HG02870 (cell line): ENCODE measurements around the gene SYT12.
A peak's percentile ranks its signal among the peaks of the same experiment; 100 is the strongest.

Source experiments
- ATAC-seq: cut with Tn5 transposase; IDR thresholded peaks from one replicate; pipeline ENCODE4 v1.9.1; 2021; ENCODE audit warnings: mild to moderate bottlenecking, moderate library complexity; ENCODE audit not compliant: unreplicated experiment

The SYT12 gene

DNA sequence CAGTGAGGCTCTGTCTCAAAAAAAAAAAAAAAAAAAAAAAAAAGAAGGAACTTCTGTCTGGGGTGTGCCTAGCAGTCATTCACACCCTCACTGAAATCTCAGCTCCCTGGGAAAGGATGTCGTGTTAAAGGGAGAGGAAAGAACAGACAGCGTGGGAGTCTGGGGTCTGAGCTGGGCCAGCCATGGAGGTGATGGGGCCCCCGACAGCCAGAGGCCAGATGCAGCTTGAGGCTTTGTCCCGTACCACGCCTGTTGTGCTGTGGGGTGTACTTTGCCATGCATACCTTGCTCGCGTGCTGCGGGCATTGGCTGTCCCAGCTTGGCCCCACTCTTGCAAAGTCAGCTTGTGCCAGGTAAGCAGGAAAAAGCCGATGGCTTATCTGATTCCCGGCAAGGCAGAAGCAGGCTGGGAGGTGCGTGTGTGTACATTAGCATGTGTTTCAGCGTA is 4.6 kb downstream of the SYT12 start:
- ATAC-seq, result peak; percentile 8

- peak; percentile 65 for ATAC-seq
Observed at GRCh38 chr11:67027943-67028542, 5.1 kb downstream of the SYT12 start.

DNA sequence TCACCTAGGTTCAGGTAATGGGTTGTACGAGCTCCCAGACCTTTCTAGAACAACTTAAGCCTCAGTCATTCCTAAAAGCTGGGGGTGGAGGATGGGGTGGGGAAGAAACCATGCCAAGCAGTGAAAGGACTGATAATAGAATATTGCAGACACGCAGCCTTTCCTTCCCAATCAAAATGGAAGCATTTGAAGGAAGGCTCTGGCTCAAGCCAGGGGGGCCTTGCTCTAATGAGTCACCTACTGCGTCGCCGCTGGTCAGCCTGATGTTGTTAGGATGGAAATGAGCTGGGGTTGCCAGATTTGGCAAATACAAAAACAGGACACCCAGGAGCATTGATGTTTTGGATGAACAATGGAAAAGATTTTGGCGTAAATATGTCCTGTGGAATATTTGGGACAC is 6.2 kb downstream of the SYT12 start:
- ATAC-seq, result no peak

GRCh38 chr11:67030976-67031375 is 8.0 kb downstream of the SYT12 start:
- no peak for ATAC-seq

DNA sequence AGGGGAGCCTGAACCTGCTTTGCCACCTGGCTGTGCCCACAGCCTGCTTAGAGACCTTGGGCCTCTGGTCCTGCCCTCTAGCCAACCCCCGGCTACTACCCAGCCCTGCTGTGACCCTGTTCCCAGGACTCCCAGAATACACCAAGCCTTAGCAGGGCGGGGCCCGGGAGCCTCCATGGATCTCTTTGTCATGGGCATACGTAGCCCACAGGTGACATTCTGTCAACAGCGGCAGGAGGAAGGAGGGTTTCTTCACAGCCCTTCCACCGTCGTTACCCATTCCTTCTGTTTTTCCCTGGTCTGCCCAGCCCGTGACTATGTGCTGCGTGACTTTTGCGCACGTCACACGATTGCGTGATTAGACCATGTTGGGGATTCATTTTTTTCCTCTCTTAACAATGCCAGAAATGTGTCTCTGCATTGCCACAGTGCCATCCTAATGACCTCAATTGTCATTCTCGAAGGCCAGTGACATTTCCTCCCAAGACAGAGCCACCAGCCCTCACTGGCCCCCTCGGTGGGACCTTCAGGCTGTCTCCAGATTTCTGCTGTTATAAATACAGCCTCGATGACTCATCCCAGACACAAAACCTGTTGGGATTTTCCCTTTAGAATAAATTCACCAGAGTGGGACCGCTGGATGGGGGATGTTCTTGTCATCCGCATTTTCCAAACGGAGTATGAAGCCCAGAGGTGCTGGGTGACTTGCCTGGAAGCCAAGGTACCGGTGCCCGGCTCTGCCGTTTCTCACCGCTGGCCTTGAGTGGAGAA is 9.0 kb downstream of the SYT12 start:
- ATAC-seq, result no peak

GRCh38 chr11:67032830-67033551 is 10.1 kb downstream of the SYT12 start:
- no peak for ATAC-seq

GRCh38 chr11:67033661-67034166 is 10.8 kb downstream of the SYT12 start:
- no peak for ATAC-seq

GRCh38 chr11:67034350-67034749 is 11.4 kb downstream of the SYT12 start:
- ATAC-seq, result no peak

GRCh38 chr11:67040147-67040546 is 17.2 kb downstream of the SYT12 start:
- ATAC-seq, result no peak

DNA sequence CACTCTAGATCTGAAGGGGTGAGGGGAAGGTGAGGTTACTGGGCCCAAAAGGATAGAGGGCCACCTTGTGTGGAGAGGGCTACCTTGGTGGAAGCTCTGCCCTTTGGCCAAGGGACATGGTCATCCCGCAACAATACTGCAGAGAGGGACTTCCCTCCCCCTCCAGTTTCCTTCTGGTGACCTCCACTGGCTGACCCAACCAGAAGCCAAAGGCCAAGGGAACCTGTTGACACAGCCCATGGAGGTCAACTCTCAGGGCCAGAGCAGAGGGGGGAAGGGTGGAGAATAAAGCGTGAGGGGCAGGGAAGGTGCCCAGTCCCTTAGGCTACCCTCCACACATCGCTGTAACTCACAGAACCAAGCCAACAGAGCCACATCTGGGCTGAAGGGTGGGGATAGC is 18.7 kb downstream of the SYT12 start:
- no peak for ATAC-seq

- no peak for ATAC-seq
Observed at GRCh38 chr11:67043572-67044349, 20.8 kb downstream of the SYT12 start.

GRCh38 chr11:67044496-67044895 is 21.6 kb downstream of the SYT12 start:
- ATAC-seq, result no peak

DNA sequence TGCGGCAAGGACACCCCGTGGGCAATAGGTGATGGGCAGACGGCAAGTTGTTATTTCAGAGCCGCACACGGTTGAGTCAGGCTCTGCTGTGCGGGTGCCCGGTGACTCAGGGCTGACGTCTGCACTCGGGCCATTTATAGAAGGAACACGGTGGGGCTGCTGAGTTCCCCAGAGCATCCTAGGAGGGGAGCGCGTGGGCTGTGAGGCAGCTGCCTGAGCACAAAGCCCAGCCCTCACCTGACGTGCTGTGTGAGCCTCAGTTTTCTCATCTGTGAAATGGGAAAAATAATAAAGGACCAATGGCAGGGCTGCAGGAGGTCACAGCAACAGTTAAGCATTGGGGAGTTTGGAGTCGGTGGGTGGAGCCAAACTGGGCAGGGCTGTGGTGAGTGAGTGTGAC is 22.4 kb downstream of the SYT12 start:
- no peak for ATAC-seq

DNA sequence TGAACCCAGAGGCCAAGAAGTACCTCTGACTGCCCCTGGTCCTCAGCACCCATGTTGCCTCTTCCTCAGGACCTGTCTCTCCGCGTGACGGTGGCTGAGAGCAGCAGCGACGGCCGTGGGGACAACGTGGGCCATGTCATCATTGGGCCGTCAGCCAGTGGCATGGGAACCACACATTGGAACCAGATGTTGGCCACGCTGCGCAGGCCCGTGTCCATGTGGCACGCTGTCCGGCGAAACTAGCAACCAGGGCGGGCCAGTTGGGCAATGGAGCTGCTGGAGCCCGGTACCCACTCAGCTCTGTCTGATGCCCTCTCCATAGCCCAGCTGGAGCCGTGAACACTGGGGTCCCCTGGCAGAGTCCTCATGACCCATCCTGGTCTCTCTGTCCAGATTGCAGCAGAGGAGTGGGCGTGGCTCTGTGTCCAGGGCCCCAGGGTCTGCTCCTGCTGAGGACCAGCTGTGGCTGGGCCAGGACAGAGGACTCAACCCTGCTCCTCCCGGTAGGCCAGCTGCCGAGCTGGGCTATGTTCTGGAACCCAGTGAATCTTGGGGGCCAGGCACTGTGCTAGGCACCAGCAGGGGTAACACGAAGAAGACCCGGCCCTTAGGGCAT is 25.7 kb downstream of the SYT12 start:
- ATAC-seq, result no peak

DNA sequence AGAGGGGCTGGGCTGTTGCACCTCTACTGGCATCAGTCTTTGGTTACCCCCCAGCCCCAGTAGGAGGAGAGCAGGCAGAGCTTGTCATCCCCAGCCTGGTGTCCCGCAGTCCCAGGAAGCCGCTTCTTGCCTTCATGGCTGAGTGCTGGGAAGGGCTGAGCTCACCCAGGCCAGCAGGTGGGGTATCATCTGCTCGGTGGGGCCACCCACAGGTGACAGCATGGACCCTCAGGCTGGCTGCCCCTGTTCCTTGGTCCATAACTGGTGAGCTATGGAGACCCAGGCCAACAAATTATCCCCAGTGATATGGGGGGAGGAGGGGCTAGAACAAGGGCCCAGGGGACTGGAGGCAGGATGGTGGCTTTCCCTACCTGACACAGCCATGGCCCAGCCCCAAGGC is 27.2 kb downstream of the SYT12 start:
- ATAC-seq, result no peak

DNA sequence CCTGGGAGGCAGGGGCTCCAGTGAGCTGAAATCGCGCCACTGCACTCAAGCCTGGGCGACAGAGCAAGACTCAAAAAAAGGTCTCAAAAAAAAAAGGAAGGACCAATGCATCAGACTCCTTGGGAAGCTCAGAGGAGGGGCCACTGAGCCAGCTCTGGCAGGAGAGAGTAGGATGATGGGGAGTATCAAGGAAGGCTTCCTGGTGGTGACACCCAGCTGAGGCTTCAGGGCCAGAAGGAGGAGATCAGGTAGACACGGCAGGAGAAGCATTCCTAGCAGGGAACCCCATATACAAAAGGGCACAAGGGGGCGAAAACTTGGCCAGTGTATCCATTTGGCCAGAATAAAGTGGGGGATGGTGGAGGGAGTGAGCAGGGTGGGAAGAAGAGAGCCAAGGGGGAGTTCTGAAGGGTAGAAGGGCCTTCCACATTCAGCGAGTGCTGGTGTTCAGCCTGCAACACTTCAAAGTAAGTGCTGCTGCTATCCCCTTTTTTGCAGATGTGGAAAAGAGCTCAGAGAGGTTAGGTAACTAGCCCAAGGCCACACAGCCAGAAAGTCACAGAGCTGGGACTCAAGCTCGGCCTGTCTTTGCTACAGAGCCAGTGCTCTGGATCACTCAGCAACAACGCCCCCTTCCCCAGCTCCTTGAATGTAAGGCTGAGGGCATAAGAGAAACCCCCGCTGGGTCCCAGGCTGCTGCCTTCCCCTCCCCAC is 28.4 kb downstream of the SYT12 start:
- no peak for ATAC-seq

DNA sequence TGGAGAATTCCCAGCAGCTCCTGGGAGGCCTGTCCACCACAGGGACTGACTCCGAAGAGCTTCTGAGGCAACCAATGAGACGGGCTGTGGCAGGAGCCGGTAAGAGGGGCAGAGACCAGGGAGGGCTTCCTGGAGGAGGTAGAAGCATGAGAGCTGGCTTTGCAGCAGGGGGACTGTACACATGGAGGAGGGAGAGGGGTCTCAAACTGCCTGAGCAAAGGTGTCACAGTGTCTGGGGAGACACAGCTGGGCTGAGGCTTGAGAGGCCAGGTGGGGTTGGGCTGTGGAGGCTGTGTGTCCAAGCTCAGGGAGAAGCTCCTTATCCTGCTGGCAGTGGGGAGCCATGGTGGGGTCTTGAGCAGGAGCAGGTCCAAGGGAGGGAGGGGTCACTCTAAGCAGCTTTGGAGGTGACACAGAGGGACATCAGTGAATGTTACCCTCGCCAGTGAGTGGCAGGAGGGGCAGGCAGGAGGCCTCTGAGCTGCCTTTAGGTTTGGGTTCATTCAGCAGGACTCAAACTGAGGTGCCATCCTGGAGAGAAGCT is 29.1 kb downstream of the SYT12 start:
- no peak for ATAC-seq

DNA sequence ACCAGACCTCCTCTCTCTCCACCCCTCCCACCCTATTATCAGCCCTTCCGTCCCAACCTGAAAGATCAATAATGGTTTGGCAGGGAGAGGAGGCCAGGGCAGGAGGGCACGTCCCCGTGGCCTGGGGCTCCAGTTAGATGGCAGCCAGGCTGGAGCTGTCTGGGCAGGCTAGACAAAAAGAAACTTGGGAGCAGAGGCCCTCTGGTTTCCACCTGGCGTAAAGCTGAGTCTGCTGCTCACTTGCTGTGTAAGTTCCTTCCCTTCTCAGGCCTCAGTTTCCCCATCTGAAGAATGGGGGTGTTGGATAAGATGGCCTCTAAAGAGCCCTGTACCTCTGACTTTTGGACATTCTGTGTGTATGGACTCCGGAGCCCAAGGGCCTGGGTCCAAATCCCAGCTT is 30.0 kb downstream of the SYT12 start:
- ATAC-seq, result no peak

DNA sequence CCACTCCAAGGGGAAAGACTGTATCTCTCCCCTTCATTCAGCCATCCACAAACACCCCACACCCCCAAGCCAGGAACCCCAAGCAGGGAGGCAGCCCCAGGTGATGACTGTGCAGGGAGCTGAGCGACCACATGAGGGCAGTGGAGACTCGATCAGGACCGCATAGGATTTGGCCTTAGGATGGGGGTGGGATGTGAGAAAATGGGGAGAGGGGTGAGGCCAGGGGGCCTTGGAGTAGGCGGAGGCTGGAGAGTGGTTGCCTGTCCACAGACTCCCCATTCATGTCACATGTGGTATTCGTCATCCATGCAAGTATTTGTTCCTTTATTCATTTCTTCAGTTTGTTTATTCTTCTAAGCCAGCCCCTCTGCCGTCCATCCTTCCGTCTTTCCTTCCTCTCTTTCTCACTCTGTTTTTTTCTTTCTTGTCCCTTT is 31.0 kb downstream of the SYT12 start:
- no peak for ATAC-seq
